DMS79 (cell line): ENCODE measurements around the gene CDH23.

ENCODE experiments used
- DNase-seq: peaks from one replicate; lab custom pipeline; 2025; lab: John Stamatoyannopoulos, UW

Gene CDH23

DNA sequence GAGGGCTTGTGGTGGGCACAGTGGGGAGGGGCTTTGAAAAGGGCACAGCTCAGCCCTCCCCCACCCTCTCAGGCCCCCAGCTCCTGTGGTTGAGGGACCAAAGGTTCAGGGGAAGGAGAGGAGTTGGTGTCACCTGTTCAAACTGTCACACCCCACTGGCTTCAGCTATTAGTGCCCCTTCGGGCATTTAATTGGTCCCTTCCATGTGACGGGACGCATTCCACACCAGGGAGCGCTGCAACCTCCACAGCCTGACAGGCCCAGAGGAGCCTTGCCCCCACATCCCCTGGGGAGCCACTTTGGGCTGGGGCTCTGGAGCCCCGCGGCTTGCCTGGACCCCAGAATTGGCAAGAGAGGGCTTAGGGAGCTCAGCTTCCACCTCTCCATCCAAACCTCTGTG is 247.2 kb downstream of the CDH23 start:
- DNase-seq: no peak

DNA sequence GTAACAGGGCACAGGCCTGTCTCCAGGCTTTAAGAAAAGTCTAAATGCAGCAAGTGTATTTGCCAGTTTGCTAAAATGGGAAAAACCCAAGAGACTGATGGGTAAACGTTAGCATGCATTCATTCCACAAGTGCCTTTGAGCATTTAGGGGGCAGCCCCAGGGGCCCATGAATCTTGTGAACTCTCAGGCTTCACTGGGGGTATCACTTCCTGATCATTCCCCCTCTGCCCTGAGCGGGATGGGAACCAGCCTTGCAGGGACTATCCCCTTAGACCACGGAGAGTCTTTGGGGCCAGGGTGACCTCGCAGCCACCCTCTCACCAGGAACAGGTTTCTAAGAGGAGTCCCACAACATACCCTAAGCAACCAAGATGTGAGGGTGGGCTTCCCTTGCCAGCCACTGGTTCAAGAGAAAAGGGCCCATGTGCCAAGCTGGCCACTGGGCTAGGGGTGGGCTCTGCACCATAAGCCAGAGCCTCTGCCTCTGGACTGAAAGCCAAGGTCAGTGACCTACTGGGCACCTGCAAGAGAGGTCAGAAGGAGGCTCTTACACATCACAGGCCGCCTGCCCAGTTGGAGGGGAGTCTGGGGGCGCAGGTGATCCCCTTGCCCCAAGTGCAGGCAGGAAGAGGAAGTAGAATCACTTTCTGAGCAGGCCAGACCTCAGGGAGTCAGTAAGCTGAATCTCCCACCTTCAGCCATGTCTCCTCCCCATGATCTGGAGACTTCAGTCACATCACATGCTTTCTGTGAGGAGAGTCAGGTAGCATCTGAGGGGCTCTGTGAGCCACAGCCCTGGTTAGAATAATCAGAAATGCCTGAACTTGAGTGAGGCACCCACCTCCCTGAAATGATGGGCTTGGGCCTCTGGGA is 247.8 kb downstream of the CDH23 start:
- DNase-seq: no peak

DNA sequence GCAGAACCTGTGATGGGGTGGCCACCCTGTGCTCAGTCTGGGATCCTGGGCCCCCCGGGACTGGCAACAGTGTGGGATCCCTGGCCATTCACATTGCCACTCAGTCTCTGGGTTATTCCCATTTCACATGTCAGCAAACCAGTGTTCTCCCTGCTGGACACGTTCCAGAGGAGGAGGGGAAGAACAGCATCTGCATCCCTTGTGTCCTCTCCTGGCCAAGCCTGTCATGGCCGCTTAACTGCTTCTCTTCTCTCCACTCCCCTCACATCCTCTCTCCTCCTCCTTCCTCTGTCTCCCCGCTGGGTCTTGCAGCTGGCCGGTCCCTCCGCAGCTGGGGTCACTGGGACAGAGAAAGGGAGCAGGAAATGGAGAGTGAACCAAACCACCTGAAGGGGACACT is 248.5 kb downstream of the CDH23 start:
- DNase-seq: no peak

DNA sequence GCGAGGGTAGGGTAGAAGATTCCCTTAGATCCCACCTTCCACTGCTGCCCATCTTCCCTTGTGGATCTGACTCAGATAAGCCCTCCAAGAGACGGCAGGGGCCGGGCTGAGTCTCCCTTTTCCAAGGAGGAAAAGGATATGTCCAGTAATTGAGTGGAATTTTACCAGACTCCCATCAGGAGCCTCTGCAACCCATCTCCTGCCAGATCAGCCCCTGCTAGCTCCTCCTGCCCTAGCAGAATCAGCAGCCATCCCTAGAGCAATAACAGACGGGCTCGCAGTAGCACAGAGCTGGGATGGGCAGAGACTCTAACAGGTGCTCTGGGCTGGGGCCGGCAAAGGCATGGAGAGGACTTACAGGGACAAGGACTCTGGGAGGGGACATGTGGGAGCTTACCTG is 249.3 kb downstream of the CDH23 start:
- DNase-seq: no peak

DNA sequence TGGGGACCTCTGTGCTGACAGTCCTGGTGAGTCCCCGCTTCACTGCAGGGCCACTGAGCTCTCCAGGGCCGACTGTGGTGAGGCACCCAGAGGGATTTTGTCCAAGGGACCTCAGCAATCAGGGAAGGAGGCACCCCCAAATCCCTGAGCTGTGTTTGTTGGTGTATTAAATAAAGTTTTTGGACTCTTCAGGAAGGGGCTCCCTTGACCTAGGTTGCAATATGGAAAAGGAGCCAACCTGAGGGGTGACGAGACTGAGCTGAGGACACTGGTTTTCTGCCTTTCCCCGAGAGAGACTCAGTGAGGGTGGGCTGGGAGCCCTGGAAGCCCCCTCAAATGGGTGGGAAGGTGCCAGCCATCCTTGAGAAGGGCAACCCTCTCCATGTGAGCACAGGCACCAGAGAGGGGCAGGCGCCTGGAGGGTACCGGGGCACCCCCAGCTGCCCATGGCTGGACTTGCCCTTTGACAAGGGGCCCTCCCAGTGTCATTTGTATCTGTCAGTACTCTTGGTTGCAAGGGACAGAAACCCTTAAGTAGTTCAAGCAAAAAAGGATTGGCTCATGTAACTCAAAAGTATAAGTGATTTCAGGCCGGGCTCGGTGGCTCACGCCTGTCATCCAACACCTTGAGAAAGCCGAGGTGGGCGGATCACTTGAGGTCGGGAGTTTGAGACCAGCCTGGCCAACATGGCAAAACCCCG is 250.0 kb downstream of the CDH23 start:
- DNase-seq: no peak

DNA sequence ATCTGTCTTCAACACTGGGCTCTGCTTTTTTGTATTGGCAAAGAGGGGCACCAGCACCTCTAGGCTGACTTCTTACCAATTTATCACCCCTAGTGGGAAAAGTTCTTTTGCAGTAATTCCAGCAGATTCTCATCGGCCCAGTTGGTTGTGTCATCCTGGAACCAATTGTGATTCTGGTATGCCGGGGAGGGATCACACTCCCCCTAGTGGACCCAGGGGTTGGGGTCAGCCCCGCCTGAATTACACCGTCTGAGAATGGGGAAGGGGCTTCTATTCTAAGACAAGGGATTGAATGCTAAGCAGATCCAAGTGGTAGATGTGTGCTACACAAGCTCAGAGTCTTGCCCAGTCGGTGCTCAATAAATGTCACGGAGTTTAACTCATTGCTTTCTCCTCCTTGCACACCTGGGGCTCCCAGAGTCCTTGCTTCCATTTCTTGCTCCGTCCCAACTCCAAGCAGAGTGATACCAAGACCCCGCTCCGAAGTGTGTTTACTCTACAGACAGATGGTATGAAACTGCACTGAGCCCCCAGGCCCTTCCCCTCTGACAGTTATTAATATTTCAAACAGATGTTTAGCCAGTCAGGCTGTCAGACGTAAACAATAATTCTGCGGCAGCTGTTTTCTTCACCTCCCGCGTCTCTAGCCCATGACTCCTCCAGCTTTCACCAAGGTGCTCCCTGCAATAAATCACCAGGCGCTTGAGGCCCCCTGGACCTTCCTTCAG is 251.0 kb downstream of the CDH23 start:
- DNase-seq: no peak

- DNase-seq: no peak
Observed at GRCh38 chr10:71648254-71648932, 251.7 kb downstream of the CDH23 start.

GRCh38 chr10:71648933-71649320 is 252.2 kb downstream of the CDH23 start:
- no peak for DNase-seq

DNA sequence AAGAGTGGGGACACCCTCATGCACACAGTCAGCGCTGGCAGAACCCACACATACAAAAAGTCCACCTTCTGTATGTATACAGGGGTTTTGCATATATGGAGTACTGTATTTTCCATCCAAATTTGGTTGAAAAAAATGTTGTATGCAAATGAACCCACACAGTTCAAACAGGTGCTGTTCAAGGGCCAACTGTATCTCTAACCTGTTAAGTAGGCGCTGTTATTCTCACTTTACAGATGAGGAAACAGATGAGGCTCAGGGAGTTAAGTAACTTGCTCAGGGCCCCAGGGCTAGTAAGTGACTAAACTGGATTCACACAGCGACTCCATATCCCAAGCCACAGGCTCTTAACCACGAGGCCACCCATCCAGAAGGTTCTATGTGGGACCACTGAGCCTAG is 252.9 kb downstream of the CDH23 start:
- no peak for DNase-seq

- no peak for DNase-seq
Observed at GRCh38 chr10:71650397-71650796, 253.7 kb downstream of the CDH23 start.

DNA sequence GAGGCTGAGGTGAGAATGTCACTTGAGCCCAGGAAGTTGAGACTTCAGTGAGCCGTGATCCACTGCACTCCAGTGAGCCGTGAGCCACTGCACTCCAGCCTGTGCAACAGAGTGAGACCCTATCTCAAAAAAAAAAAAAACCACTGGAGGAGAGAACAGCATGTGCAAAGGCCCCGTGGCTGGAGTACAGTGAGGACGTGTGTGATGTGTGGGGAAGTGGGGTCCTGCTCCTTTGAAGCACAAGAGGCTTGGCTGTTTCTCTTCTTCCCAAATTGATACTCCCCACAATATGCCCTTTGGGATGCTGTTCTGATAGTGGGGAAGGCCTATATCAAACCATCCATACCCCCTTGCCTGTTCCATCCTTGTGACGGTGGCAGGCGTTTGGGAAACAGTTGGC is 254.7 kb downstream of the CDH23 start:
- DNase-seq: no peak

DNA sequence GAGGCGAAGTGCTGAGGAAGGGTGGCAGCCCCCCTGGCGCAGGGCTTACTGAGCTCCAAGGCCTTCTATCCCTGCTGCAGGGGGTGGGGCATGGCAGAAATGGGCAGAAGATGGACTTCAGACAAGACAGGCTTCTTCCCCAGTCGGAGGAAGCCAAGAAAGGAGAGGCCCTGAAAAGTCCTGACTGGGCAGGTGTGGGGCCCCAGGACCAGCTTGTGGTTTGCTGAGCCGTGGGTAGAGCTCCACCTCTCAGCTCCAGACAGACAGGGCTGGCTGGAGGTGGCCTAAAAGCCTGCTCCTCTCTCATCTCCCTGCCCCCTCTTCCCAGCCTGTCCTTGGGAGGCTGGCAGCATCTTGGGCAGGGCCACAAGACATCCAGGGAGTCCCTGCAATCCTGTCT is 255.2 kb downstream of the CDH23 start:
- no peak for DNase-seq

GRCh38 chr10:71653044-71653443 is 256.3 kb downstream of the CDH23 start:
- no peak for DNase-seq

- no peak for DNase-seq
Observed at GRCh38 chr10:71656220-71656619, 259.5 kb downstream of the CDH23 start.

DNA sequence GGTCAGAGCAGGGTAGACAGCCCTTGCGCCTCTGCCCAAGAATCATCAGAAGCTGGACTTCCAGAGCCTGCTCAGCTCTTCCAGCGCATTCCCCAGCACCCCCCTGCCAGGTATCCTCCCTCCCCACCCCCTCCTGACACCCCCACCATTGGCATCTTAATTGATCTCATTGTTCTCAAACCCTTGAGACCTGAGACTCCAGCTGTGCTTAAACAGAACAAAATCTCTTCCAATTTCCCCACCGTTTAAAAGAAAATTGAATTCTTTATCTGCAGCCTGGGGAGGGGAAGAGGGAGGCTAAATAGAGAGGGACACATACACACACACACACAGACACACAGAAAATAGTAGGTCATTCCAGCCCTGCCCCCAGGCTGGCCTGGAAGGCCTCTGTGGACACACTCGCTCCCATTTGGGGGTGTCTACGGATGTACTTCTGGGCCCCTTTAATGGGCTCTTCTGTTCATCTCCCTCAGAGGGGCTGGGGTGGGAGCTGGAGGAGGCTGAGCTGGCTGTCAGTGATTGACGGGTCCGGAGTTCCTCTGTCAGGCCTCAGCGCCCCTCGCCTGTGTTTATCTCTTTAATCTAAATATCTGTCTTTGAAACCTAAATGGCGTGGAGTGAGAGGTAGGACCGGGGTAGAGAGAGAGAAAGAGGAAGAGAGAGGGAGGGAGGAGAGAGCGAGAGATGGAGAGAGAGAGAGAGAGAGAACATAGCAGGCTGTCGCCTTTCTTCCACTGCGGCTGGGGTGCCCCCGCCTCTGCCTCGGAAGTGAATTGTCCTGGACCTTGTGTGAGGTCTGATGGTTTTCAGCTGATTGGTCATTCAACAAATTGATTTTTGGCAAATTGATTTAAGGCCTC is 261.1 kb downstream of the CDH23 start:
- DNase-seq: no peak

- no peak for DNase-seq
Observed at GRCh38 chr10:71658467-71658745, 261.7 kb downstream of the CDH23 start.

- DNase-seq: no peak
Observed at GRCh38 chr10:71659111-71659634, 262.5 kb downstream of the CDH23 start.

- no peak for DNase-seq
Observed at GRCh38 chr10:71659737-71660136, 263.0 kb downstream of the CDH23 start.

GRCh38 chr10:71660313-71660712 is 263.6 kb downstream of the CDH23 start:
- DNase-seq: no peak

DNA sequence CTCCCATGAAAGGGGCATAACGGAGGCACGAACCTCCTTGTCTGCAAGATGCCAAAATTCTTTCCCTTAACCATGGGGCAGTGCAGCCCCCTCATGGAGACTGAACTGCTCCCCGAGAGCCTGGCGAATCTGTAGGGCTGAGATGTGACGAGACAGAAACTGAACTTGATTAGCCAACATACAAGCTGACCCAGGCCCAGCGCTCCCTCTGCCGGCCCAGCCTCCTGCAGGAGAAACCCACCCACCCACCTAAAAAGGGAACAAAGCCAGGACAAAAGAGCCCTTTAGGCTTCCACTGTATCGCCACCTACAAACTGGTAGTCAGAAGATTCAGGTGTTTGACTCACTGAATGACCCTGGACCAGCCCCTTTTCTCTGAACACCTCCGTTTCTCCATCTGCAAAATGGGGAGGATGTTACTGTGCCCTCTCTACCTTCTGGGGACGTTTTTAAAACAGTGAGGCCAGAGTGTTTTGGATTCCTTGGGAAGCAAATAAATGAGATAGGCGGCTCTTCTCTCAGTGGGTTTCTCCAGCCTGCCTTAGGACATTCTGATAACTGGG is 264.4 kb downstream of the CDH23 start:
- DNase-seq: no peak

DNA sequence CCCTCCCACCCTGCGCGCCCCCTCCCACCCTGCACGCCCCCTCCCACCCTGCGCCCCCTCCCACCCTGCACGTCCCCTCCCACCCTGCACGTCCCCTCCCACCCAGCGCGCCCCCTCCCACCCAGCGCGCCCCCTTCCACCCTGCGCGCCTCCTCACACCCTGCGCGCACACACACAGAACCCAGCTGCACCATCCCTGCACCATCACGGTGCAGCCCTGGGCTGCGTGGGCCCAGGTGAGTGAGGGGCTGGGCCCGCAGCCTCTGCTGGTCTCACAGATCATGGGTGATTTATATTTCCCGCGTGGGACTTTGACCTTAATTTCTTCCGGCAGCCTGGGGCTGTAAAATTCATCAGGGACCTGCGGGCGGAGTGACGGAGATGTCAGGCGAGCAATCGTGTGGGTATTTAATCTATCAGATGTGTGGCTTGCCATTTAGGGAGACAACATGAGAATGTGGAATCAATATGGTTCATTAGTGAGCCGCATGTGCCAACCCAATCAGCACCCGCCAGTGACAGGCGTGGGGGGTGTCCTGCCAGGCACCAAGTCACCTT is 265.1 kb downstream of the CDH23 start:
- no peak for DNase-seq
